Measurements from ENCODE around the gene DCAF17.

DNA sequence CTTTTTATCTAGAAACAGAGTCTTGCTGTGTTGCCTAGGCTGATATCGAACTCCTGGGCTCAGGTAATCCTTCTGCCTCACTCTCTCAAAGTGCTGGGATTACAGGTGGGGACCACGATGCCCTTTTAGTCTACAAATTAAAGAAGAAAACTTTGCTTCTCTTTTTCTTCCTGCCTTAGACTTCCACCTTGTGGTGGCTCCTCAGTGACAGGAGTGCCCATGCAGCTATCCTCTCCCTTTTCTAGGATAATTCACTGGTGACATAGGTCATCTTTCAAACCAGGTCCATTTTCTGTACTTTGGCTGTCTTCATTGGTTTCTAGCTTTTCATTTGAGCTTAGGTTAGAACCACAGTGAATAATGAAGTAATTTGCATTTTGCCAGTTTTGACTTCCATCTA lies 13.6 kb downstream of the DCAF17 start:
- no peak for TF ChIP-seq POLR2AphosphoS5 (IDR thresholded peaks at IDR 0.05)
- TF ChIP-seq, protein P1, sequence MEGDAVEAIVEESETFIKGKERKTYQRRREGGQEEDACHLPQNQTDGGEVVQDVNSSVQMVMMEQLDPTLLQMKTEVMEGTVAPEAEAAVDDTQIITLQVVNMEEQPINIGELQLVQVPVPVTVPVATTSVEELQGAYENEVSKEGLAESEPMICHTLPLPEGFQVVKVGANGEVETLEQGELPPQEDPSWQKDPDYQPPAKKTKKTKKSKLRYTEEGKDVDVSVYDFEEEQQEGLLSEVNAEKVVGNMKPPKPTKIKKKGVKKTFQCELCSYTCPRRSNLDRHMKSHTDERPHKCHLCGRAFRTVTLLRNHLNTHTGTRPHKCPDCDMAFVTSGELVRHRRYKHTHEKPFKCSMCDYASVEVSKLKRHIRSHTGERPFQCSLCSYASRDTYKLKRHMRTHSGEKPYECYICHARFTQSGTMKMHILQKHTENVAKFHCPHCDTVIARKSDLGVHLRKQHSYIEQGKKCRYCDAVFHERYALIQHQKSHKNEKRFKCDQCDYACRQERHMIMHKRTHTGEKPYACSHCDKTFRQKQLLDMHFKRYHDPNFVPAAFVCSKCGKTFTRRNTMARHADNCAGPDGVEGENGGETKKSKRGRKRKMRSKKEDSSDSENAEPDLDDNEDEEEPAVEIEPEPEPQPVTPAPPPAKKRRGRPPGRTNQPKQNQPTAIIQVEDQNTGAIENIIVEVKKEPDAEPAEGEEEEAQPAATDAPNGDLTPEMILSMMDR (IDR thresholded peaks at IDR 0.05), result no peak

All from prostate gland (tissue), 2 donors.